OCI-LY1 (cell line): ENCODE measurements around the gene TAS1R2.
A peak's percentile ranks its signal among the peaks of the same experiment; 100 is the strongest.

Source experiments
- H2AFZ ChIP-seq: fragments of 200-600 bp; sonication (generic), shearing (Covaris generic); 2 replicates; pipeline ENCODE4 v1.6.0; 2014; ENCODE audit warnings: antibody characterized with exemption, mild to moderate bottlenecking, low read length
- H3F3A ChIP-seq: fragments of 200-600 bp; sonication (generic), shearing (Covaris generic); 2 replicates; pipeline ENCODE4 v1.6.0; 2014; ENCODE audit warnings: mild to moderate bottlenecking, antibody characterized with exemption, low read length, moderate library complexity; ENCODE audit not compliant: insufficient read depth
- H3K27ac ChIP-seq: fragments of 200-600 bp; sonication (generic); 2 replicates; pipeline ENCODE4 v1.5.1; 2014; ENCODE audit warnings: low read length, mixed run types, mild to moderate bottlenecking, low read depth; ENCODE audit not compliant: poor library complexity, severe bottlenecking
- H3K27me3 ChIP-seq: fragments of 200-600 bp; sonication (generic); 2 replicates; pipeline ENCODE4 v1.6.0; 2014; ENCODE audit warnings: antibody characterized with exemption, mild to moderate bottlenecking, low read length, moderate library complexity; ENCODE audit not compliant: insufficient read depth
- H3K36me3 ChIP-seq: fragments of 200-600 bp; sonication (generic); 2 replicates; pipeline ENCODE4 v1.6.1; 2014; ENCODE audit warnings: mild to moderate bottlenecking, antibody characterized with exemption, low read length, moderate library complexity, mixed read lengths; ENCODE audit not compliant: insufficient read depth
- H3K4me1 ChIP-seq: fragments of 200-600 bp; sonication (generic); 2 replicates; pipeline ENCODE4 v1.5.1; 2014; ENCODE audit warnings: mild to moderate bottlenecking, low read length, moderate library complexity; ENCODE audit not compliant: insufficient read depth, severe bottlenecking
- H3K4me2 ChIP-seq: fragments of 200-600 bp; sonication (generic), shearing (Covaris generic); 2 replicates; pipeline ENCODE4 v1.6.1; 2014; ENCODE audit warnings: low read length
- H3K4me3 ChIP-seq: fragments of 200-600 bp; sonication (generic); 2 replicates; pipeline ENCODE4 v1.5.1; 2014; ENCODE audit warnings: low read length, low read depth, mild to moderate bottlenecking, mixed read lengths; ENCODE audit not compliant: poor library complexity, severe bottlenecking
- H3K79me2 ChIP-seq: fragments of 200-600 bp; shearing (Covaris generic); 2 replicates; pipeline ENCODE4 v1.6.1; 2016; ENCODE audit warnings: mixed run types, low read length, mixed read lengths; ENCODE audit not compliant: insufficient read depth
- H3K9ac ChIP-seq: fragments of 200-600 bp; sonication (generic), shearing (Covaris generic); 2 replicates; pipeline ENCODE4 v1.6.1; 2014; ENCODE audit warnings: mild to moderate bottlenecking, low read length, mixed read lengths
- H3K9me2 ChIP-seq: fragments of 200-600 bp; sonication (generic), shearing (Covaris generic); 2 replicates; pipeline ENCODE4 v1.6.1; 2014; ENCODE audit warnings: low read depth, mild to moderate bottlenecking, low read length, mixed read lengths
- H3K9me3 ChIP-seq: fragments of 200-600 bp; shearing (Covaris generic); 2 replicates; pipeline ENCODE4 v1.6.1; 2014; ENCODE audit warnings: low read length, mixed read lengths
- H4K20me1 ChIP-seq: fragments of 200-600 bp; sonication (generic), shearing (Covaris generic); 2 replicates; pipeline ENCODE4 v1.6.0; 2016; ENCODE audit warnings: mild to moderate bottlenecking, low read length; ENCODE audit not compliant: insufficient read depth
- CTCF ChIP-seq: fragments of 200-600 bp; sonication (generic), shearing (Covaris generic); IDR thresholded peaks from 2 replicates; pipeline ENCODE4 v1.5.1; 2017; ENCODE audit warnings: mild to moderate bottlenecking, antibody characterized with exemption, low read length, moderate library complexity, mixed read lengths
- EZH2 ChIP-seq: fragments of 200-600 bp; sonication (generic), shearing (Covaris generic); IDR thresholded peaks from 2 replicates; pipeline ENCODE4 v1.8.0; 2017; ENCODE audit warnings: borderline replicate concordance, mixed run types, mild to moderate bottlenecking, antibody characterized with exemption, low read length, moderate library complexity, mixed read lengths

The TAS1R2 gene

GRCh38 chr1:18875107-18875795 lies 15.8 kb upstream of the TAS1R2 start:
- Histone ChIP-seq H3K36me3 (no peaks in the 10 kb centered on the region), H2AFZ (no peak overlapping the region), H3F3A (no peaks in the 10 kb centered on the region), H3K9me2 (no peaks in the 10 kb centered on the region), H3K9ac (no peak overlapping the region), H3K79me2 (no peaks in the 10 kb centered on the region), H3K4me3 (no peak overlapping the region), H3K4me1 (no peaks in the 10 kb centered on the region), H3K27me3 (no peaks in the 10 kb centered on the region), H3K4me2 (no peak overlapping the region), H3K9me3 (no peaks in the 10 kb centered on the region), H4K20me1 (no peaks in the 10 kb centered on the region), H3K27ac (no peak overlapping the region)
- TF ChIP-seq CTCF (peak; percentile 76), EZH2 (no peak)

DNA sequence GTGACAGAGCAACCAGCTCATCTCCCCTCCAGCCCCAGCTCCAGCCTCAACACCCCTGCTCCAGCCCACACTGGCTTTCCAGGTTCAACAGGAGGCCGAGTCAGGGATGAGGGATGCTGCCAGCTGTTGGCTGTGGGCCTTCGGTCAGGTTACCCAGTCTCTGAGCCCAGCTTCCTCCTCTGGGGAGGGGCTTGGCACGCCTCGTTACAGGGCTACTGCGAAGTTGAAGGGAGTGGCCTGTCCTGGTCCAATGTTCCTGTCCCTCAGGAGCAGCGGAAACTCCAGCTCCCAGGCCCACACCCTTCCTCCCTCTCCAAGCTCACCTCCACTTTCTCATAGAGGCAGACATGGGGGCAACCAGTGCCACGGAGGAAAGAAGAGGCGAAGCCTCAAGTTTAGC lies 15.1 kb upstream of the TAS1R2 start:
- Histone ChIP-seq H3K9me2 (no peaks in the 10 kb centered on the region), H3K9ac (no peak overlapping the region), H3K4me1 (no peaks in the 10 kb centered on the region), H3K36me3 (no peaks in the 10 kb centered on the region), H3K27ac (no peak overlapping the region), H2AFZ (no peak overlapping the region), H3K4me3 (no peak overlapping the region), H3F3A (no peaks in the 10 kb centered on the region), H3K9me3 (no peaks in the 10 kb centered on the region), H4K20me1 (no peaks in the 10 kb centered on the region), H3K4me2 (no peak overlapping the region), H3K79me2 (no peaks in the 10 kb centered on the region), H3K27me3 (no peaks in the 10 kb centered on the region)
- TF ChIP-seq EZH2 = no peak
- no peak for TF ChIP-seq CTCF

DNA sequence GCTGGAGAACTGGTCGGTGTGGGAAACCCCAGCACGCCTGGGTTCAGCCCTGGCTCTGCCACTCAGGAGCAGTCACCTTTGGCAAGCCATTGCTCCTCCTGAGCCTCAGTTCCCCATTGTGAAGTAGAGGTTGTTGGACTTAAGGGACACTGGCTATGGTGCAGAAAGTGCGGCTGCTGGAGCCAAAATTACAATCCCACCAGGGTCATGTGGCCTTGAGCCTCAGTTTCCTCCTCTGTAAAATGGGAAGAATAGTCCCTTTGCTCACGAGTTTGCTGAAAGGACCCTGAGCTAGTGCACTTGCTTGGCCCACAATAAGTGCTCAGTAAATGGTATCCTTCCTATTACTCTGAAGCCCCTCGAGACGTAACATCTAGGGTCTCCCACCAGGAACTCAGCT lies 14.6 kb upstream of the TAS1R2 start:
- no peaks in the 10 kb centered on the region for H3K4me1 ChIP-seq
- H2AFZ ChIP-seq = no peak overlapping the region
- H3K79me2 ChIP-seq = no peaks in the 10 kb centered on the region
- H3K4me2 ChIP-seq = no peak overlapping the region
- H3K4me3 ChIP-seq = no peak overlapping the region
- H3K9ac ChIP-seq = no peak overlapping the region
- H4K20me1 ChIP-seq = no peaks in the 10 kb centered on the region
- H3K27me3 ChIP-seq = no peaks in the 10 kb centered on the region
- no peak overlapping the region for H3K27ac ChIP-seq
- no peaks in the 10 kb centered on the region for H3F3A ChIP-seq
- TF ChIP-seq EZH2 (no peak), CTCF (no peak)
- no peaks in the 10 kb centered on the region for H3K36me3 ChIP-seq
- no peaks in the 10 kb centered on the region for H3K9me3 ChIP-seq
- H3K9me2 ChIP-seq = no peaks in the 10 kb centered on the region
